K562 (cell line): ENCODE measurements around the gene SLC28A3. TPM values are rescaled to one million over a fixed set of nuclear protein-coding genes. Genes with fewer than 3 reads are reported as not detected.
"Not testable (repeated sequence)": the region's sequence is repeated elsewhere in the genome, so short reads cannot be mapped to it uniquely, and the experiment has no call there.

Experiments
- ATAC-seq: fragments of 200-7000 bp; cut with Tn5 transposase; 3 replicates; pipeline ENCODE4 v1.9.1; 2020; ENCODE audit warnings: moderate library complexity
- BruUV-seq: library from RNA; stranded (reverse); fragments of 400-500 nt; replicated peaks from 2 replicates; lab custom pipeline; 2021; lab: Mats Ljungman, UMichigan
- CTCF ChIA-PET: fragments of 300-600 bp; formaldehyde crosslinking; extraction: SDS; loops from one replicate; lab custom pipeline; 2021; ENCODE audit warnings: low intra/inter-chr PET ratio; lab: Yijun Ruan, JAX
- POLR2A ChIA-PET: fragments of 300-600, 350-650 bp; sonication (Branson Sonifier 250); formaldehyde crosslinking; extraction: SDS; loops from one replicate; lab custom pipeline; 2021; ENCODE audit warnings: antibody characterized with exemption, inconsistent platforms; lab: Yijun Ruan, JAX
- DNase-seq, 4 experiments: peaks; one replicate each; pipeline versions ENCODE4 v3.0.0 to v3.0.0-alpha.2; 2011 to 2018; ENCODE audit warnings: low spot score in 3 of 4, mixed read lengths in 3 of 4; ENCODE audit errors: extremely low read depth in 1 of 4
- FAIRE-seq: peaks from 2 replicates; lab custom pipeline; 2011; peaks lifted over from hg19 to GRCh38; lab: Jason Lieb, UNC
- H2AFZ ChIP-seq: 2 replicates; pipeline ENCODE4 v1.6.0; 2011; ENCODE audit warnings: low read depth, low read length, control low read depth, inconsistent platforms
- H3K27ac ChIP-seq: fragments of 200-600 bp; 3 replicates; pipeline ENCODE4 v1.8.0; 2011; ENCODE audit warnings: low read depth, mild to moderate bottlenecking, control low read depth, inconsistent platforms, low read length, moderate library complexity, mixed read lengths; ENCODE audit errors: extremely low read depth
- H3K27me3 ChIP-seq, 2 experiments: fragments of 300-600 bp in 1 of 2; 2 replicates in 1 of 2; 3 replicates in 1 of 2; pipeline versions ENCODE4 v1.6.0 to v1.8.0; 2011; ENCODE audit warnings: inconsistent platforms in 2 of 2, low read length in 2 of 2, mild to moderate bottlenecking in 1 of 2, mixed read lengths in 1 of 2, moderate library complexity in 1 of 2; ENCODE audit not compliant: control insufficient read depth in 2 of 2, insufficient read depth in 2 of 2
- H3K36me3 ChIP-seq: fragments of 300-600 bp; 3 replicates; pipeline ENCODE4 v1.8.0; 2011; ENCODE audit warnings: mild to moderate bottlenecking, low read length, inconsistent platforms; ENCODE audit not compliant: control insufficient read depth, insufficient read depth
- H3K4me1 ChIP-seq, 2 experiments: fragments of 200-600 bp in 1 of 2; replicated peaks in 1 of 2; 2 replicates in 1 of 2; 3 replicates in 1 of 2; pipeline versions ENCODE4 v1.5.1 to v1.8.0; 2011; ENCODE audit warnings: inconsistent platforms in 2 of 2, low read length in 2 of 2, mild to moderate bottlenecking in 1 of 2, mixed read lengths in 1 of 2, moderate library complexity in 1 of 2; ENCODE audit not compliant: control insufficient read depth in 2 of 2, insufficient read depth in 2 of 2
- H3K4me2 ChIP-seq: 2 replicates; pipeline ENCODE4 v1.6.1; 2011; ENCODE audit warnings: low read length, control low read depth, inconsistent platforms, mixed read lengths; ENCODE audit not compliant: insufficient read depth
- H3K4me3 ChIP-seq: fragments of 200-600 bp; sonication (generic), shearing (Covaris generic); 2 replicates; pipeline ENCODE4 v1.5.1; 2016; ENCODE audit warnings: control low read depth, inconsistent platforms
- H3K79me2 ChIP-seq: fragments of 200-600 bp; 3 replicates; pipeline ENCODE4 v1.8.0; 2011; ENCODE audit warnings: low read length, inconsistent platforms; ENCODE audit not compliant: control insufficient read depth, insufficient read depth
- H3K9ac ChIP-seq, 2 experiments: 2 replicates each; pipeline versions ENCODE4 v1.6.0 to v1.6.1; 2011; ENCODE audit warnings: low read depth in 2 of 2, low read length in 2 of 2, control low read depth in 1 of 2, inconsistent platforms in 1 of 2, mild to moderate bottlenecking in 1 of 2, mixed read lengths in 1 of 2; ENCODE audit not compliant: insufficient read depth in 1 of 2
- H3K9me1 ChIP-seq: one replicate; pipeline ENCODE4 v1.6.0; 2011; ENCODE audit warnings: inconsistent platforms, mild to moderate bottlenecking, low read length, moderate library complexity; ENCODE audit not compliant: control insufficient read depth, insufficient read depth
- H3K9me3 ChIP-seq: replicated peaks from 2 replicates; pipeline ENCODE4 v1.5.1; 2011; ENCODE audit warnings: low read depth, low read length, inconsistent platforms; ENCODE audit not compliant: control insufficient read depth, insufficient read depth
- H4K20me1 ChIP-seq: replicated peaks from 2 replicates; pipeline ENCODE4 v1.6.1; 2011; ENCODE audit warnings: low read length, inconsistent platforms, mixed read lengths; ENCODE audit not compliant: control insufficient read depth, insufficient read depth
- EZH2 ChIP-seq: IDR thresholded peaks from 2 replicates; pipeline ENCODE4 v1.6.1; 2012; ENCODE audit warnings: low read depth, mild to moderate bottlenecking, inconsistent platforms, low read length, borderline replicate concordance
- FOXK2 ChIP-seq, 2 experiments: fragments of 450-650 bp; IDR thresholded peaks in 1 of 2; conservative IDR thresholded peaks in 1 of 2; 2 replicates each; pipeline ENCODE4 v1.6.1; 2016; ENCODE audit warnings: low read depth in 2 of 2, mild to moderate bottlenecking in 1 of 2
- SIN3A ChIP-seq, 2 experiments: fragments of 150-350 bp in 1 of 2; IDR thresholded peaks; 2 replicates each; pipeline ENCODE4 v1.6.1; 2011 to 2016; ENCODE audit warnings: borderline replicate concordance in 2 of 2, low read depth in 2 of 2, low read length in 2 of 2, mild to moderate bottlenecking in 2 of 2, moderate library complexity in 2 of 2; ENCODE audit not compliant: control insufficient read depth in 1 of 2
- THAP12 ChIP-seq: fragments of 250-450 bp; sonication (Bioruptor Pico); IDR thresholded peaks from 2 replicates; pipeline ENCODE4 v1.9.0; 2021; ENCODE audit warnings: mild to moderate bottlenecking, inconsistent platforms
- ZC3H4 ChIP-seq: sonication (generic); formaldehyde crosslinking; IDR thresholded peaks from 2 replicates; pipeline ENCODE4 v1.9.0; 2021; ENCODE audit warnings: missing genetic modification reagents, borderline replicate concordance
- ZNF217 ChIP-seq: sonication (generic); formaldehyde crosslinking; IDR thresholded peaks from 2 replicates; pipeline ENCODE4 v1.8.0; 2022; ENCODE audit warnings: mild to moderate bottlenecking, missing genetic modification reagents
- WGBS: fragments of 100-300 bp; shearing (Covaris generic); methylation state at CpG from one replicate; pipeline ENCODE4 v1.1.6; 2016; ENCODE audit warnings: low coverage, mixed read lengths; ENCODE audit not compliant: insufficient coverage; ENCODE audit errors: missing lambda C conversion rate; 5-methylcytosine and 5-hydroxymethylcytosine counted together
- in situ Hi-C: fragments of 300-500 bp; cut with MboI; formaldehyde crosslinking; loops from 4 replicates; pipeline ENCODE4 v1.15.0; 2018; ENCODE audit warnings: inconsistent platforms, mixed read lengths
- intact Hi-C: fragments of 100-400 bp; cut with micrococcal nuclease; formaldehyde crosslinking; loops from 2 replicates; pipeline ENCODE4 v1.14.2; 2022
- polyA plus RNA-seq, 8 experiments: library from polyadenylated mRNA; depleted of rRNA in 4 of 8; stranded (reverse) in 5 of 8; unstranded in 3 of 8; fragments of >200 nt; fragmentation: Nextera tagmentation in 2 of 8; fragmentation: Illumina TruSeq in 1 of 8; extraction: Ambion mirVana in 2 of 8; extraction: Trizol in 1 of 8; gene quantifications; 2 replicates each; pipeline versions ENCODE4 v1.2.1 to v1.2.3, GENCODE V29; 2011 to 2014; ENCODE audit warnings: inconsistent platforms in 1 of 8, missing spikeins in 1 of 8
- total RNA-seq, 7 experiments: library from RNA; depleted of rRNA in 6 of 7; stranded (reverse); fragments of >200 nt in 6 of 7; fragmentation: Illumina TruSeq in 2 of 7; extraction: Trizol in 2 of 7; gene quantifications; 2 replicates each; pipeline versions ENCODE4 v1.2.1 to v1.2.3, GENCODE V29; 2011 to 2021; ENCODE audit warnings: low replicate concordance in 1 of 7

SLC28A3 gene
- total and polyA plus RNA-seq, 9 of the 15 experiments (the other 6 are each of a cell fraction or from before 2014, with no cell fraction given), result not detected

DNA sequence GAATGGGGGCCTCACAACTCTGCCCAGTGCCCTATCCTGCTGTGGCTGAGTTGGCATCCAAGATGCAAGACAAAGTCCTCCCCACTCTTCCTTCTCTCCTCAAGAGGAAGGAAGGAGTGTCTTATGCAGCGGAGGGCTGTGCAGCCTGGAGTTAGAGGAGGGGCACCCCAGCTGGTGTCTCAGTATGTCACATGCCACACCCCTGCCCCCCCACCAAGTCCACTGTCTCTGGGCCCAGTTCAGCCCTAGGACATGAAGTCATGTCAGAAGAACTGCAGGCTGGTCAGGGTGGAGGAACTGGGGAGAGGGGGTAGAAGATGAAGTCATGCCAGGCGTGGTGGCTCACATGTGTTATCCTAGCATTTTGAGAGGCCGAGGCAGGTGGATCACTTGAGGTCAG lies 28.0 kb upstream of the SLC28A3 start:
- FAIRE-seq (no peak), ATAC-seq (no peak), DNase-seq (no peak)
- no peak overlapping the region for H3K9ac ChIP-seq
- H3K4me3 ChIP-seq, result no peak overlapping the region
- H2AFZ ChIP-seq, result no peak overlapping the region
- no peaks in the 10 kb centered on the region for H3K79me2 ChIP-seq
- no peaks in the 10 kb centered on the region for H3K27me3 ChIP-seq
- H3K27ac ChIP-seq, result no peak overlapping the region
- H3K4me1 ChIP-seq, result no peaks in the 10 kb centered on the region
- POLR2A ChIA-PET, result no interaction called here
- in situ Hi-C loops (no loop called here), intact Hi-C loops (no loop called here)
- no peaks in the 10 kb centered on the region for H4K20me1 ChIP-seq
- no peak for TF ChIP-seq ZNF217 (CRISPR knock-in tag)
- no peak for TF ChIP-seq ZC3H4 (CRISPR knock-in tag)
- no peak for TF ChIP-seq FOXK2 (conservative IDR thresholded peaks at IDR 0.05 in 1 of 2, IDR thresholded peaks at IDR 0.05 in 1 of 2; ENCODE audit: low read depth in 2 of 2)
- no peak for TF ChIP-seq SIN3A (IDR thresholded peaks at IDR 0.05; ENCODE audit: borderline replicate concordance in 2 of 2, control insufficient read depth in 1 of 2, low read depth in 2 of 2, low read length in 2 of 2)
- no peak for TF ChIP-seq THAP12
- TF ChIP-seq EZH2, result no peak
- H3K36me3 ChIP-seq, result no peaks in the 10 kb centered on the region
- H3K9me1 ChIP-seq, result no peaks in the 10 kb centered on the region
- H3K9me3 ChIP-seq, result no peaks in the 10 kb centered on the region
- CTCF ChIA-PET, result no interaction called here
- 12% methylated on average over 3 of the region's 3 CpGs for WGBS
- H3K4me2 ChIP-seq, result no peak overlapping the region
- no TSS peak for BruUV-seq

DNA sequence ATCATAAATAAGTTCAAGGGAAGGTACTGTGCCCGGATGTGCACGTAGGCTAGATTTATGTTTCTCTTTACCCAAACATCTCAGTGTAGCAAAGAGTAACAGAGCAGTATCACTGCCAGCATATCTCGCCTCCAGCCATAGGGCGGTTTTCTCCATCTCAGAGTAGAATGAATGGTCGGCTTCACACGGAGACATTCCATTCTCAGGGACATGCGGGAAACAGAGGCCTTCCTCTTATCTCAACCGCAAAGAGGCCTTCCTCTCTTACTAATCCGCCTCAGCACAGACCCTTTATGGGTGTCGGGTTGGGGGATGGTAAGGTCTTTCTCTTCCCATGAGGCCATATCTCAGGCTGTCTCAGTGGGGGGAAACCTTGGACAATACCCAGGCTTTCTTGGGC lies 27.2 kb upstream of the SLC28A3 start:
- intact Hi-C loops, H3K36me3 ChIP-seq, in situ Hi-C loops, FAIRE-seq, BruUV-seq, H2AFZ ChIP-seq, H3K9ac ChIP-seq, H3K9me1 ChIP-seq, H3K4me2 ChIP-seq, POLR2A ChIA-PET, H3K27me3 ChIP-seq, H3K79me2 ChIP-seq, ATAC-seq, H3K27ac ChIP-seq, H3K4me3 ChIP-seq, H3K9me3 ChIP-seq, H4K20me1 ChIP-seq, CTCF ChIA-PET, H3K4me1 ChIP-seq: not testable (repeated sequence)
- DNase-seq, result peak in 1 of 4 experiments; percentile 7
- WGBS, result 0% methylated on average over 4 of the region's 10 CpGs
